CD1c-positive myeloid dendritic cell (primary cell): ENCODE data around the gene TRIM38.
"Not testable (repeated sequence)": the region's sequence is repeated elsewhere in the genome, so short reads cannot be mapped to it uniquely, and the experiment has no call there.

Source experiments
- DNase-seq: peaks from one replicate; pipeline ENCODE4 v3.0.0-alpha.2; 2016; ENCODE audit errors: extremely low spot score

The TRIM38 gene

GRCh38 chr6:26006086-26006939, 43.7 kb downstream of the TRIM38 start:
- DNase-seq, result no peak

GRCh38 chr6:26006940-26007305, 44.3 kb downstream of the TRIM38 start:
- DNase-seq, result not testable (repeated sequence)

GRCh38 chr6:26008470-26008869, 45.9 kb downstream of the TRIM38 start:
- no peak for DNase-seq

GRCh38 chr6:26009817-26010216, 47.2 kb downstream of the TRIM38 start:
- DNase-seq, result no peak

- DNase-seq, result no peak
Observed at GRCh38 chr6:26012061-26012460, 49.5 kb downstream of the TRIM38 start.

- DNase-seq, result not testable (repeated sequence)
Observed at GRCh38 chr6:26014386-26014785, 51.8 kb downstream of the TRIM38 start.

GRCh38 chr6:26016245-26016962, 53.8 kb downstream of the TRIM38 start:
- no peak for DNase-seq

GRCh38 chr6:26016963-26017631, 54.5 kb downstream of the TRIM38 start:
- no peak for DNase-seq

GRCh38 chr6:26017632-26017966, 55.0 kb downstream of the TRIM38 start:
- peak; percentile 90 for DNase-seq

- no peak for DNase-seq
Observed at GRCh38 chr6:26019261-26019830, 56.7 kb downstream of the TRIM38 start.

GRCh38 chr6:26019967-26020328, 57.3 kb downstream of the TRIM38 start:
- DNase-seq, result no peak

GRCh38 chr6:26020329-26021000, 57.9 kb downstream of the TRIM38 start:
- peak; percentile 95 for DNase-seq

GRCh38 chr6:26021001-26021349, 58.4 kb downstream of the TRIM38 start:
- DNase-seq, result no peak

- peak; percentile 95 for DNase-seq
Observed at GRCh38 chr6:26021350-26022131, 58.9 kb downstream of the TRIM38 start.

GRCh38 chr6:26022132-26022472, 59.5 kb downstream of the TRIM38 start:
- peak; percentile 83 for DNase-seq

GRCh38 chr6:26022737-26023136, 60.1 kb downstream of the TRIM38 start:
- no peak for DNase-seq

- no peak for DNase-seq
Observed at GRCh38 chr6:26024651-26025046, 62.0 kb downstream of the TRIM38 start.

GRCh38 chr6:26025047-26025893, 62.7 kb downstream of the TRIM38 start:
- DNase-seq, result no peak

- peak; percentile 93 for DNase-seq
Observed at GRCh38 chr6:26025894-26026832, 63.6 kb downstream of the TRIM38 start.
